GM20000 (cell line): ENCODE data around the gene PHAF1.

Experiments
- DNase-seq: peaks from one replicate; pipeline ENCODE4 v3.0.0; 2012; ENCODE audit warnings: low spot score
- TF ChIP-seq, protein P1 (sequence below): IDR thresholded peaks from 2 replicates; pipeline ENCODE4 v1.5.1; 2012; ENCODE audit warnings: mild to moderate bottlenecking, control low read depth; ENCODE audit errors: extremely low read depth, missing control alignments

The PHAF1 gene

DNA sequence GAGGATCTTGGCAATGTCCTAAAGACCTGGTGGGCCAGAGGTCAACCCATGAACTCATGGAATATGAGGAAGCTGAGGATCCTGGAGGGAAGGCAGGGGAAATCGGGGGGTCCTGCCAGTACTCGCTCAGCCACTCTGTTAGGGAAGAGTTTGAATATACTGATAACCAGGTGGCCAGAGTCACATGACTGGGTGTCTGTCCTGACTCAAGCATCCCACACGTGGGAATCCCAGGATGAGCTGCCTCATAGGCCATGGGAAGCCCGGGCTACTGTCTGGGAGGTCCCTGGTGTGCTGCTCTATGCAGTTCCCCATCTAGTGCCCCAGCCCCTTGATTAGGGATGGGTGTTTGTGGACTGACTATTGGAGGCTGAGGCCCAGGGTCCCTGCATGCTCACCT is 78.6 kb downstream of the PHAF1 start:
- DNase-seq: no peak
- TF ChIP-seq, protein P1, sequence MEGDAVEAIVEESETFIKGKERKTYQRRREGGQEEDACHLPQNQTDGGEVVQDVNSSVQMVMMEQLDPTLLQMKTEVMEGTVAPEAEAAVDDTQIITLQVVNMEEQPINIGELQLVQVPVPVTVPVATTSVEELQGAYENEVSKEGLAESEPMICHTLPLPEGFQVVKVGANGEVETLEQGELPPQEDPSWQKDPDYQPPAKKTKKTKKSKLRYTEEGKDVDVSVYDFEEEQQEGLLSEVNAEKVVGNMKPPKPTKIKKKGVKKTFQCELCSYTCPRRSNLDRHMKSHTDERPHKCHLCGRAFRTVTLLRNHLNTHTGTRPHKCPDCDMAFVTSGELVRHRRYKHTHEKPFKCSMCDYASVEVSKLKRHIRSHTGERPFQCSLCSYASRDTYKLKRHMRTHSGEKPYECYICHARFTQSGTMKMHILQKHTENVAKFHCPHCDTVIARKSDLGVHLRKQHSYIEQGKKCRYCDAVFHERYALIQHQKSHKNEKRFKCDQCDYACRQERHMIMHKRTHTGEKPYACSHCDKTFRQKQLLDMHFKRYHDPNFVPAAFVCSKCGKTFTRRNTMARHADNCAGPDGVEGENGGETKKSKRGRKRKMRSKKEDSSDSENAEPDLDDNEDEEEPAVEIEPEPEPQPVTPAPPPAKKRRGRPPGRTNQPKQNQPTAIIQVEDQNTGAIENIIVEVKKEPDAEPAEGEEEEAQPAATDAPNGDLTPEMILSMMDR: no peak

DNA sequence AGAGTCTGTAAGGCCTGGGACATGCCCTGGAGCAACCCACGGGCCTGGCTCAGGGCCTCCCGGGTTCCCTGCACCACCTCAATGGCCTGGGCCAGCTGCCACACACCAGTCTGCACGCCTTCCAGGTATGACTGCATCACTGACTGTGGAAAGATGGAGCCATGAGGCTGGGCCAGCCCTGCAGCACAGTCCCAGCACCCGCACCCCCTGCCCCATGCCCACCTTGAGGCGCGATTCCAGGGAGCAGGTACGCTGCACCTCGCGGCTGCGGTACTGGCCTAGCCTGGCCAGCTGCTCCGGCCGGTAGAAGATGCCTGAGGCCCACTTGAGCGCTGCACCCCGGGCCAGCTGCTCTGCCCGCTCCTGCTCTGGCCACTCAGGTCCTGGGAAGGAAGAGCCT is 79.1 kb downstream of the PHAF1 start:
- TF ChIP-seq, protein P1: no peak
- no peak for DNase-seq

DNA sequence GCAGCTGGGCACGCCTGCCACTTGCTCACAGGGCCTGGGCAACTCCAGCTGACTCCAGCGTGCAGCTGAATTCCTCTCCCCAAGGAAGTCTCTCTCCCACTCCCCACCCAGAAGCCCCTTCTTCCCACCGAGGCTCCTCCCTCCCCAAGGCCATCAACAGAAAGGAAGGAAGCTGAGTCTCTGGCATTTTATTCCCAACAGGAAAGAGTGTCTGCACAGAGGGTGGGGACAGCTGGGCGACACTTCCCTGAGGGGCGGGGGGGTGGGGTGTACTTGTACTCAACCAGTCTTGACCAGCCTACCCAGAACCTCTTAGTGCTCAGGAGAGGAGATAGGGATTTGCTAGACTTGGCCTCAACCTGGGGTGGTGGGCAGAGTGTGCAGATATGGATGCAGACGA is 80.3 kb downstream of the PHAF1 start, which contains the start of gene EXOC3L1:
Gene EXOC3L1, minus strand, starts transcription at position 96 of the 400 bp plus-strand sequence. CDS start 460 bp downstream, outside the sequence.
- TF ChIP-seq, protein P1: no peak
- DNase-seq: no peak

DNA sequence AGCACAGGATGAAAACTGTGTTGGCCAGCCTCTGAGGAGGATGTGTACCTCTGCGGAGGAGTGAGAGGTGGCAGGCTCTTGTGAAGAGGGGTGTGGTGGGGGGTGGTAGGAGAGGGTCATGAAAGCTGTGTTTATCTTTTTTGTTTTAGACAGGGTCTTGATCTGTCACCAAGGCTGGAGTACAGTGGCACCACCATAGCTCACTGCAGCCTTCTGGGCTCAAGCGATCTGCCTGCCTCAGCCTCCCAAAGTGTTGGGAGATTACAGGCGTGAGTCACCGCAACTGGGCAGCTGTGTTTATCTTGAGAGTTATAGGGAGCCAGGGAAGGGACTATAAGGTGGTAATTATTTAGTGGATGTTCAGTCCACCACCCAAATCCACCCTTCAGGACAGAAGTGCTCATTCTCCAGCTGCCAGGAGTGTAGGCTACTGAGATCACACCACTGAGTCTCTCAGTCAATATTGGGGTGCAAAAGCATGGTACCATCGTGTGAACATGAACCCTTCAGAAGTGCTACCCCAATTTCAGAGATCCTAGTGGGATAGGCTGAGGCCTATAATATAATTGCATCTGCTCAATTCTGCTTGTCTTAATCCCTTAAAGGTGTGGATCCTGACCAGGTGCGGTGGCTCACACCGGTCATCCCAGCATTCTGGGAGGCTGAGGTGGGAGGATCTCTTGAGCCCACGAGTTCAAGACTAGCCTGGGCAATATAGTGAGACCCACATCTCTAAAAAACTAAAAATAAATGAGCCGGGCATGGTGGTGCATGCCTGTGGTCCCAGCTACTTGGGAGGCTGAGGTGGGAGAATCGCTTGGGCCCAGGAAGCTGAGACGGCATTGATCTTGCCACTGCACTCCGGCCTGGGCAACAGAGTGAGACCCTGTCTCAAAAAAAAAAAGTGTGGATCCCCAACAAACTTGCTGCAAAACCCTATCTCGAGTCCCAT is 81.0 kb downstream of the PHAF1 start:
- no peak for DNase-seq
- TF ChIP-seq, protein P1: no peak

DNA sequence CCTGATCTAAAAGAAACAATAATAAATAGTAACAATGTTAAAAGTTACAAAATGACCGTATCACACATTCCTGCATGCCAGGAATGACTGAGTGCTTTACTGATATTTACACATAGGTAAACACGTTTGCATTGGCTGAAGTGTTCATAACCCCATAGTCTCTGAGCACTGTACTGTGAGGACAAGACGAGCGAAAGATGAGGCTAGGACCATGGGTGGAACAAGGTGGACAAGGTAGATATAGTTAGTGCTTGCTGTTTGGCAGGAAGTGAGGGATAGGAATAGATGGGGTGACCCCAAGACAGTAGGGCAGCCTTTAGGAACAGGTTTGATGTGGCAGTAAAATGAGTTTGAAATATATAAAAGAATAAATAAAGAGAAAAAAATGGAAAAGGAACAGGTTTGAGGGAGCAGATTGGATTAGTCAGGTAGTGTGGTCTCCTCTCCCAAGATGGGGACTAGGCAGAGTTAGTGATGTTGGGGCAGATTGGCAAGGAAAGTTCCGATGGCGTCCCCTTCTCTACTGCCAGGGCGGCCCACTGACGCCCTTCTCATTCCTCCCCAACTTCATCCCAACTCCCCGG is 81.8 kb downstream of the PHAF1 start:
- TF ChIP-seq, protein P1: no peak
- DNase-seq: no peak

DNA sequence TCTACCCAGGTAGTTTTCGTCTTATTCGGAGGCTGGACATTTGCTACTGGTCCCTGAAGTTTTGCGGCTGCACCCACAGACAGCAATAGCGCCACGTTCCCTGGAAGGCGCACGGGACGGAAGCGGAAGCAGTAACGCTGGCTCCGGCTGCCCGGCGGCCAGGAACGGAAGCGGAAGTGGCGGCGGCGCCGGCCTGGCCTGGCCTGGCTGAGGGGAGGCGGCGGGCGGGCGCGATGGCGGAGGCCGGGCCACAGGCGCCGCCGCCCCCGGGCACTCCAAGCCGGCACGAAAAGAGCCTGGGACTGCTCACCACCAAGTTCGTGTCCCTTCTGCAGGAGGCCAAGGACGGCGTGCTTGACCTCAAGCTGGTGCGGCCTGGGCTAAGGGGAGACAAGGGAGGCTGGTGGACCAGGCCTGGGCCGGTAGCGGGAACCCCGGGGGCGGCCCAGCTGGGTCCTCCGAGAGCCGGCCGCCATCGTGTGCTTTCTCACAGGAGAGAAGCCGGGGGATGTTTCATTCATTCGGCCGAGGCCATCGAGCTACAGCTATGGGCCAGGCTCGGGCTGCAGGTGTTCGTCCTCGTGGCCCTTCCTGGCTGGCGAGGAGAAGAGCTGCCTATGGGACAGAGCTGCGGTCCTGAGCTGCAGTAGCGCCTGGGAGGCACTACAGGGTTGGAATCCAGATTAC is 82.4 kb downstream of the PHAF1 start, which contains the start of gene E2F4:
Gene E2F4, plus strand, starts transcription at position 161 of the 687 bp plus-strand sequence. Its CDS starts 73 bp downstream, at position 234.
- DNase-seq: peak; percentile 98
- TF ChIP-seq, protein P1: no peak

DNA sequence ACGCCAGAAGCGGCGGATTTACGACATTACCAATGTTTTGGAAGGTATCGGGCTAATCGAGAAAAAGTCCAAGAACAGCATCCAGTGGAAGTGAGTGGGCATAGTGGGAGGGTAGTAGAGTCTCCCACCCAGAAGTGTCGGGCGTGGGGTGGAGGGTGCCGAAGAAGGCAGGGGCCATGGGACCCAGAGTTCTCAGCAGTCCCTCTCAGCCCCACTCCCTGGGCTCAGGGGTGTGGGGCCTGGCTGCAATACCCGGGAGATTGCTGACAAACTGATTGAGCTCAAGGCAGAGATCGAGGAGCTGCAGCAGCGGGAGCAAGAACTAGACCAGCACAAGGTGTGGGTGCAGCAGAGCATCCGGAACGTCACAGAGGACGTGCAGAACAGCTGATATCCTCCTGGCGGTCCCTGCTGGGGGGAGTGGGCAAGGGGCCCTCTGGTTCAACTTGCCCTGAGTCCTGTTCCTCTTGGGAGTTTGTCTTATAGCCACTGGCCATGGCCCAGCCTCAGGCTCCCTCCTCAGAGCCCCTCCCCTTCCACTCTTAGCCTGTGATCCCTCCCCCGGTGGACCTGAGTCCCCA is 83.1 kb downstream of the PHAF1 start:
- DNase-seq: no peak

More for the DNA sequence above, 83.1 kb downstream of the PHAF1 start:
- TF ChIP-seq, protein P1: no peak
